DOHH2 (cell line): ENCODE measurements around the gene HMX1.

Source experiments
- EZH2phosphoT487 ChIP-seq: fragments of 200-600 bp; sonication (generic); IDR thresholded peaks from 2 replicates; pipeline ENCODE4 v1.6.1; 2017; ENCODE audit warnings: borderline replicate concordance, mild to moderate bottlenecking, antibody characterized with exemption, low read length, moderate library complexity, mixed read lengths
- TF ChIP-seq, protein P1 (sequence below): fragments of 200-600 bp; sonication (generic); IDR thresholded peaks from one replicate; pipeline ENCODE4 v1.5.1; 2014; ENCODE audit warnings: antibody characterized with exemption, mild to moderate bottlenecking, low read depth, low read length; ENCODE audit not compliant: poor library complexity, severe bottlenecking

DNA sequence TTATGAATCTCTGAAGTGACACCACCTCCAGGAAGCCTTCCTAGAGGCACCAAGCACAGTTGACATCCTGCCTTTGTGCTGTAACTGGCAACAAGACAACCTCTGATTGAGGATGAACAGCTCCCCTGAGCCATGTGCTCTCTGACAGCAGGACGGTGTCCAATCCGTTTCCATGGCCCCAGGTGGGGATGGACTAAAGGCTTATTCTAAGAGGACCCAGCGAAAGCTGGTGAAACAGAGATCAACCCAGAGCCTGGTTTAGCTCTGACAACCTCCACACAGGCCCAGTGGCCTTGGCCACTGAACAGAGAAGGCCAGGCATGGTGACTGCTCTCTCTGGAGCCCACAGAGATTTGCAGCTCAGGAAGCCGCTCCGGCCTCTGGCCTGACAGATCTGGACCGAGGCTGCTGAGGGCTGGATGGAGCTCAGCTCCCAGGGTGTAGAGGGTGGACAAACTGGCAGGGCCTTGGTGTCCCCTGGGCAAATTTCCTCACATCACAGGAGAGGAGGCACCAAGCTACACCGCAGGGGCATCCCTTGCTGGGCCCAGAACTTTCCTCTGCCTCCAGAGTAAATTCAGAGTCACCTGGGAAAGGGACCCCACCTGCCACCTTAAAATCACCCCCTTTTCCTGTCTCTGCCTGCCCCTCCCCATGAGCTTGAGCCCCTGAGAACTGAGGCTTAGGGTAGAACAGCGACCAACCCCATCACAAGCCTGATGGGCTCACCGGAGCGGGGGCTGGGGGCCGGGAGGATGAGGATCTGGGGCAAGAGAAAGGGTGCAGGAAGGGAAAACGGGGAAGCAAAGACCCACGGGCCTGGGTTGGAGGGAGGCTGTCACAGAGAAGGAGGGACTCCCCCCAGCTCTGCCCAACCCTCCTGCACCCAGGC, 40.2 kb downstream of the HMX1 start:
- TF ChIP-seq, protein P1, sequence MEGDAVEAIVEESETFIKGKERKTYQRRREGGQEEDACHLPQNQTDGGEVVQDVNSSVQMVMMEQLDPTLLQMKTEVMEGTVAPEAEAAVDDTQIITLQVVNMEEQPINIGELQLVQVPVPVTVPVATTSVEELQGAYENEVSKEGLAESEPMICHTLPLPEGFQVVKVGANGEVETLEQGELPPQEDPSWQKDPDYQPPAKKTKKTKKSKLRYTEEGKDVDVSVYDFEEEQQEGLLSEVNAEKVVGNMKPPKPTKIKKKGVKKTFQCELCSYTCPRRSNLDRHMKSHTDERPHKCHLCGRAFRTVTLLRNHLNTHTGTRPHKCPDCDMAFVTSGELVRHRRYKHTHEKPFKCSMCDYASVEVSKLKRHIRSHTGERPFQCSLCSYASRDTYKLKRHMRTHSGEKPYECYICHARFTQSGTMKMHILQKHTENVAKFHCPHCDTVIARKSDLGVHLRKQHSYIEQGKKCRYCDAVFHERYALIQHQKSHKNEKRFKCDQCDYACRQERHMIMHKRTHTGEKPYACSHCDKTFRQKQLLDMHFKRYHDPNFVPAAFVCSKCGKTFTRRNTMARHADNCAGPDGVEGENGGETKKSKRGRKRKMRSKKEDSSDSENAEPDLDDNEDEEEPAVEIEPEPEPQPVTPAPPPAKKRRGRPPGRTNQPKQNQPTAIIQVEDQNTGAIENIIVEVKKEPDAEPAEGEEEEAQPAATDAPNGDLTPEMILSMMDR: no peak
- no peak for TF ChIP-seq EZH2phosphoT487
